RPMI7951 (cell line): Measurements from ENCODE around the gene TYK2. TPM values are rescaled to one million over a fixed set of nuclear protein-coding genes. Genes with fewer than 3 reads are reported as not detected.
"Not testable (repeated sequence)": the region's sequence is repeated elsewhere in the genome, so short reads cannot be mapped to it uniquely, and the experiment has no call there.

Source experiments
- DNase-seq: peaks from one replicate; pipeline ENCODE4 v3.0.0-alpha.2; 2012; ENCODE audit warnings: low read depth
- total RNA-seq: library from RNA; depleted of rRNA; stranded (reverse); fragments of >200 nt; shearing (Covaris generic); gene quantifications from 2 replicates; pipeline ENCODE4 v1.2.3, GENCODE V29; 2014

Gene TYK2
- total RNA-seq, 1 experiment from 2014 or later = 44.6 TPM

DNA sequence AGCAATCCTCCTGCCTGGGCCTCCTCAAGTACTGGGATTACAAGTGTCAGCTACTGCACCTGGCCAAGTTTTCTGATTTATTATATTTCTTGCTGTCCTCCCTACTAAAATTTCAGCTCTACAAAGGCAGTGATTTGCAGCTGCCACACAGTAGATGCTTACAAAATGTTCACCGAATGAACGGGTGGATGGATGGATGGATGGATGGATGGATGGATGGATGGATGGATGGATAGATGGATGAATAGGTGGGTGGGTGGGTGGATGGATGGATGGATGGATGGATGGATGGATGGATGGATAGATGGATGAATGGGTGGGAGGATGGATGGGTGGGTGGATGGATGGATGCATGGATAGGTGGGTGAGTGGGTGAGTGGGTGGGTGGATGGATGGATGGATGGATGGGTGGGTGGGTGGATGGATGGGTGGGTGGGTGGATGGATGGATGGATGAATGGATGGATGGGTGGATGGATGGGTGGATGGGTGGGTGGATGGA, 3.2 kb downstream of the TYK2 start:
- not testable (repeated sequence) for DNase-seq

- DNase-seq = no peak
Observed at GRCh38 chr19:10374931-10375330, 5.4 kb downstream of the TYK2 start.

DNA sequence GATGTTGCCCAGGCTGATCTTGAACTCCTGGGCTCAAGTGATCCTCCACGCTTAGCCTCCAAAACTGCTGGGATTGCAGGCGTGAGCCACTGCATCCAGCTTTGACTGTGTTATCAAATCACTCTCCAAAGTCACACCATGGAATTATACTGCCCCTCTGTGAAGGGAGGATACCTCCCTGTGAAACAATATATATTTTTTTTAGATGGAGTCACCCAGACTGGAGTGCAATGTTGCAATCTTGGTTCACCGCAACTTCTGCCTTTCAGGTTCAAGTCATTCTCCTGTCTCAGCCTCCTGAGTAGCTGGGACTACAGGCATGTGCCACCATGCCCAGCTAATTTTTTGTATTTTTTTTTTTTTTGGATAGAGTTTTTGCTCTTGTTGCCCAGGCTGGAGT, 7.7 kb downstream of the TYK2 start:
- no peak for DNase-seq

GRCh38 chr19:10368101-10368803, 12.1 kb downstream of the TYK2 start:
- DNase-seq = no peak

DNA sequence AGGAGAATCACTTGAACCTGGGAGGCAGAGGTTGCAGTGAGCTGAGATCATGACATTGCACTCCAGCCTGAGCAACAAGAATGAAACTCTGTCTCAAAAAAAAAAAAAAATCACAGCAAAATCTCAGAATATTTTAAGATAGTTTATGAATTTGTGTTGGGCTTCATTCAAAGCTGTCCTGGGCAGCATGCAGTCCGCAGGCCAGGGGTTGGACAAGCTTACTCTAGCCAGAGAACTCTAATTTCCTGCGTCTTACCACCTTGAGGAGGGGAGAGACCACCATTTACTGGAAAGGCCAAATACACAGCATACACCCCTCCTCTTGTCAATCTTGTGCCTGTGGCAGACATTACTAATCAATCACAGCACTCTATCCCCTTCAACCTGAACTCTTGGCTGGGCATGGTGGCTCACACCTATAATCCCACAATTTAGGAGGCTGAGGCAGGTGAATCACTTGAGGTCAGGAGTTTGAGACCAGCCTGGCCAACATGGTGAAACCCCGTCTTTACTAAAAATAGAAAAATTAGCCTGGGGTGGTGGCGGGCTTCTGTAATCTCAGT, 13.3 kb downstream of the TYK2 start:
- not testable (repeated sequence) for DNase-seq

DNA sequence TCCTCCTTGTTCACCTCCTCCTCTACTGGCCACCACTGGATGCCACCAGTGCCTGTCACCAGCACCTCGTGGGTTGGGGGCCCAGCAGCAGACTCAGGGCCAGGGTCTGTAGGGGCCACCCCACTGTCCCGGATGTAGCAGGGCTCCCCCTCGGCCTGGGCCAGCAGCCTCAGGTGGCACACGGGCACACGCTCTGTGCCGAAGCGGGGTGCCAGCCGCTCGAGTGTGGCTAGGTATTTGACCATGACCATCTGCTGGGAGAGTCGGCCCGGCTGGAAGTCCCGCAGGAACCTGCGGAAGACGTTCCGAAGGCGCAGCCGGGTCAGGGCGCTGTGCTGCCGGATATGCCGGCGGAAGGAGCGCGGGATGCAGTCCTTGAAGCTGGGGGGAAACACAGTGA, 14.9 kb downstream of the TYK2 start:
- DNase-seq = no peak

GRCh38 chr19:10364644-10365043, 15.7 kb downstream of the TYK2 start:
- no peak for DNase-seq

- DNase-seq = peak; percentile 60
Observed at GRCh38 chr19:10363789-10364281, 16.5 kb downstream of the TYK2 start.

- DNase-seq = no peak
Observed at GRCh38 chr19:10362259-10362658, 18.1 kb downstream of the TYK2 start.

DNA sequence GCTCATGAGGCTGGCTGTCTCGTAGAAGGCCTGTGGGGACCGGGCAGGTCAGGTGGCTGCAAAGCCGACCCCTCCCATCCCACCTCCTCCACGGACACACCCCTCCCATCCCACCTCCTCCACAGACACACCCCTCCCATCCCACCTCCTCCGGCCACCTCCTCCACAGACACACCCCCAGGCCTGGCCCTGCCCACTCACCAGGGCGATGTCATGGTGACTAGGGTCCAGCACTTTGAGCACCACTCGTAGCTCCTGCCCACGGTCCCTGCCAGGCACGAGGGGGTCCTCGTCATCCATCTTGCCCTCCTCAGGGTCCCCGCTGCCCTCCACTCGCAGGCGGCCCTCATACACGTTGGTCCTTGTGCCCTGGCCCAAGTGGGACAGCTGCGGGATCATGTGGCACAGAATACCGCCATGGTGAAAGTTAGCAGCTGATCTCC, 18.8 kb downstream of the TYK2 start:
- no peak for DNase-seq

DNA sequence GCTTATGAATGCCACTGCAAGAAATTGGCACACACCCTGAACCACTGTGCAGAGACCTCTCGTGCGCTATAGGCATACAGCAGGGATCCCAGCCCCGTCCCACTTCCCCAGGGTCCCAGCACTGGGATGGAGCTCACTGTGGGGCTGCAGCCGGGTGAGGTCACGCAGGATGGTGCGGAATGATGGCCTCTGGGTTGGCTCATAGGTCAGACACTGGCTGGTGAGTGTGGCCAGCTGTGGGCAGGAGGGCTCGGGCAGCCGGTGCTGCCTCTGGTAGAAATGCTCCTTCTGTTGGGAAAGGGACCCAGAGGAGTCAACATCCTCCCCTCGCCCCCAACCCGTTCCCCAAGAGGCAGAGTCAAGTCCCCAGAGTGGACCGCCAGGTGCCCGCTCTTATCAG, 23.9 kb downstream of the TYK2 start:
- no peak for DNase-seq

GRCh38 chr19:10353793-10354391, 26.5 kb downstream of the TYK2 start:
- DNase-seq = no peak

GRCh38 chr19:10352764-10353671, 27.4 kb downstream of the TYK2 start:
- no peak for DNase-seq

DNA sequence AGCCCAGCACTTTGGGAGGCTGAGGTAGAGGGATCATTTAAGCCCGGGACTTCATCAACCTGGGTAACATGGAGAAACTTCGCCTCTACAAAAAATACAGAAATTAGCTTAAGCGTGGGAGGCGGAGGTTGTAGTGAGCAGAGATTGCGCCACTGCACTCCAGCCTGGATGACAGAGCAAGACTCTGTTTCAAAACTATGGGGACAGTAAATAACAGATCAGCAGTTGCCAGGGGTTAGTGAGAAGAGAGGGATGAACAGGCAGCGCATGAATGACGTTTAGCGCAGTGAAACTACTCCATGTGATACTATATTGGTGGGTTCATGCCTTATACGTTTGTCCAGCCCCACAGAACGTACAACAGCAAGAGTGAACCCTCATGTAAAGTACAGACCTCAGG, 33.9 kb downstream of the TYK2 start:
- DNase-seq = no peak

DNA sequence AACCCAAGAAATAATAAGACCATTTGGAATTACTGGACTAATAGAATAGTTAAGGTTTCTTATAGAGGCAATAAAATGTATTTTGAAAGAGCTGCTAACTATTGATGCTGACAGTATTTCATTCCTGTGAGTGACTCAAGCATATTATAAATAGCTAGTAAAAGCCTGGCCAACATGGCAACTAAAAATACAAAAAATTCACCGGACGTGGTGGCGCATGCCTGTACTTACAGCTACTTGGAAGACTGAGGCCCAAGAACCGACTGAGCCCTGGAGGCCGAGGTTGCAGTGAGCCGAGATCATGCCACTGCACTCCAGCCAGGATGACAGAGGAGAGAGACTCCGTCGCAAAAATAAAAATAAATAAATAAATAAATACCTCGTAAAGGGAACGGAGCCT, 35.6 kb downstream of the TYK2 start:
- DNase-seq = no peak

DNA sequence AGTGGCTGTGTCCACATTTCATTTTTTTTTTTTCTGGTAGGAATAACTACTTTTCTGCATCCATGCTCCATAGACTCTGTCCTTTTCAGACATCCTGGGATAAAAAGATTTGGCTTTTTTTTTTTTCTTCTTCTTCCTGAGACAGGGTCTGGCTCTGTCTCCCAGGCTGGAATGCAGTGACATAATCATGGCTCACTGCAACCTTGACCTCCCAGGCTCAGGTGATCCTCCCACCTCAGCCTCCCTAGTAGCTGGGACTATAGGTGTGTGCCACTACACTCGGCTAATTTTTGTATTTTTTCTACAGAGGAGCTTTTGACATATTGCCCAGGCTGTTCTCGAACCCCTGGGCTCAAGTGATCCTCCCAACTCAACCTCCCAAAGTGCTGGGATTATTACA, 36.9 kb downstream of the TYK2 start:
- DNase-seq = no peak

DNA sequence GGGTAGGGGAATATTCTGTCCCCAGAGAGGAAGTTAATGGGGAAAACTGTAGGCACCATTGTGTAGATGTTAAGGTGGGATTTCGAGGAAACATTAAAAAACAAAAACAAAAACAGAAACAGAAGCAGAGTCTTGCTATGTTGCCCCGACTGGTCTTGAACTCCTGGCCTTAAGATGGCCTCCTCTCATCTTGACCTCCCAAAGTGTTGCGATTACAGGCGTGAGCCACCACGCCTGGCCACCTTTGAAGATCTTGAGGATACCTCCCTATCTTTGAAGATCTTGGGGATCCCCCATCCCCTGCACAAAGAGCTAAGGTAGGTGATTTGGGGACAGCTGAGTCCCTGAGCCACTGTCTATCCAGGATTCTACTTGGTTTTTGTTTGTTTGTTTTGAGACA, 40.4 kb downstream of the TYK2 start:
- DNase-seq = no peak

DNA sequence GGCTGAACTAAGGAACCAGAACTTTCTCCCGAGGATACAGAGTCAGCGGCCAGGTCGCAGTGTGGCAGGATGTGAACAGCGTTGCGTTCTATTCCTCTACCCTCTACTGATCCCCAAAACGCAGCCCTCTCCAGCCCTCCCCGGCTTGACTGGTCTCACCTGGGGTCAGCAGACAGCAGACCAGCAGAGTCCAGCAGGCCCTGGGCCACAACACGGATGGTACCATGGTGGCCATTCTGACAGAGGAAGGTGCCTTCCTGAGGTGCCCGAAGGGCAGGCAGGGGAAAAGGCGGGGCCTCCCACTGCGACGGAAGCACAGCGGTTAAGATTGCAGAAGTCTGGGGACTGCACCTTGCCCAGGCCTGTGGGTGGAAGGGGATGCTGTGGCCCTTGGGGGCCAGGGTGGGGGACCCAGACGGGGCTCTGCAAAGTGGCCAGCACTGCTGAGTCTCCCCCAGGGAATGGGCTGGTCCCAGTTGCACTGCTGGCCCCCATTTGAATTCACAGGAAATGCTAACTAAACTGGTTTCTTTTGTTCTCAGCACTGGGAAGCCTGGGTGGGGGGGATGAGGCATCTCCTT, 40.9 kb downstream of the TYK2 start, which contains the start of gene ICAM3:
ICAM3 (minus strand) TSS at position 245 of the 581 bp plus-strand sequence; CDS start at position 235, 10 bp downstream.
- no peak for DNase-seq

DNA sequence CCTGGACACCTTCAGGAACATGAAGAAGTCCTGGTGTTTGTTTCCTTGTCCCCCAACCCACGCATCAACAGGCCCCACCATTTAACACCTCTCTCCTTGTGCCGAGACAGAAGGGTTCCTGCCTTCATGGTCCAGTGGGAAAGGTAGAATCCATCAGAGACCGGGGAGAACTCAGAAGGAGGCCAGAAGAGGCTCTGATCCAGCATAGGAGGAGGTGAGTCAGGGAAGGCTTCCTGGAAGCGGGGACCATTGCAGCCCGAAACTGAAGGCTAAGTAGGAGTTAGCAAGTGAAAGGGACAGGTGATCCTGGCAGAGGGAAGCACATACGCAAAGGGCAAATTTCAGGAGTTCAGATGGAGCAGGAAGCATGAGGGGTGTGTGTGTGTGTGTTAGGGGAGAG, 41.4 kb downstream of the TYK2 start:
- DNase-seq = no peak

DNA sequence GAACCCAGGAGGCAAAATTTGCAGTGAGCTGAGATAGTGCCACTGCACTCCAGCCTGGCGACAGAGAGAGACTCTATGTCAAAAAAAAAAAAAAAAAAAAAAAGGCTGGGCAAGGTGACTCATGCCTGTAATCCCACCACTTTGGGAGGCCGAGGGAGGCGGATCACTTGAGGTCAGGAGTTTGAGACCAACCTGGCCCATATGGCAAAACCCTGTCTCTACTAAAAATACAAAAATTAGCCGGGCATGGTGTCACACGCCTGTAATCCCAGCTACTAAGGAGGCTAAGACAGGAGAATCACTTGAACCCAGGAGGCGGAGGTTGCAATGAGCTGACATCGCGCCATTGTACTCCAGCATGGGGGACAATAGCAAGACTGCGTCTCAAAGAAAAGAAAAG, 43.6 kb downstream of the TYK2 start:
- DNase-seq = not testable (repeated sequence)

GRCh38 chr19:10335352-10335985, 44.9 kb downstream of the TYK2 start:
- DNase-seq = no peak
